Measurements from ENCODE around the gene CLSTN3. TPM values are rescaled to one million over a fixed set of nuclear protein-coding genes. Genes with fewer than 3 reads are reported as not detected.

CLSTN3 gene
- total and polyA plus RNA-seq, 2 of the 13 experiments (the other 11 are each of a cell fraction or from before 2014, with no cell fraction given): 26.2 to 94.1 TPM

- 0 out of 2 replicates have a peak, but pooled peaks have one; percentile 6 for TF ChIP-seq HNF4G (IDR thresholded peaks at IDR 0.05; ENCODE audit: borderline replicate concordance, low read depth, low read length)
- peak; percentile 72; the same call in 1 of the 2 replicates for TF ChIP-seq HNF4G (CRISPR knock-in tag; IDR thresholded peaks at IDR 0.05; ENCODE audit: borderline replicate concordance, low read depth)
- peak; percentile 63; the same call in 1 of the 2 replicates for TF ChIP-seq ZBTB26 (CRISPR knock-in tag; IDR thresholded peaks at IDR 0.05; ENCODE audit: borderline replicate concordance)
- TF ChIP-seq ZNF567 (CRISPR knock-in tag; IDR thresholded peaks at IDR 0.05; ENCODE audit: borderline replicate concordance): no peak
- TF ChIP-seq LRRFIP1 (CRISPR knock-in tag; conservative IDR thresholded peaks at IDR 0.05): no peak
- no peak for TF ChIP-seq U2AF2 (IDR thresholded peaks at IDR 0.05; ENCODE audit: low read depth, low read length)
- no peak for TF ChIP-seq SP140L (CRISPR knock-in tag; IDR thresholded peaks at IDR 0.05; ENCODE audit: borderline replicate concordance)
- TF ChIP-seq ZNF781 (CRISPR knock-in tag; IDR thresholded peaks at IDR 0.05; ENCODE audit: borderline replicate concordance, not compliant biosample characterization): no peak
- TF ChIP-seq ZBTB44 (CRISPR knock-in tag; IDR thresholded peaks at IDR 0.05): no peak
- TF ChIP-seq NFKBIZ (CRISPR knock-in tag; IDR thresholded peaks at IDR 0.05): peak; percentile 83; the same call in 1 of the 2 replicates
- TF ChIP-seq ZKSCAN1 (IDR thresholded peaks at IDR 0.05; ENCODE audit: low read length): no peak
- TF ChIP-seq NFIC (IDR thresholded peaks at IDR 0.05; ENCODE audit: low read length): no peak
- no peak for TF ChIP-seq ZNF776 (CRISPR knock-in tag; IDR thresholded peaks at IDR 0.05)
- no peak for TF ChIP-seq MAF1 (CRISPR knock-in tag; IDR thresholded peaks at IDR 0.05; ENCODE audit: borderline replicate concordance)
- TF ChIP-seq IRF2 (CRISPR knock-in tag; IDR thresholded peaks at IDR 0.05): peak; percentile 54; the same call in 1 of the 2 replicates
- no peak for TF ChIP-seq HNRNPUL1 (IDR thresholded peaks at IDR 0.05; ENCODE audit: low read depth, low read length)
- no peak for TF ChIP-seq NR3C1 (CRISPR knock-in tag; IDR thresholded peaks at IDR 0.05)
- peak; percentile 64; the same call in 1 of the 2 replicates for TF ChIP-seq ZNF691 (CRISPR knock-in tag; IDR thresholded peaks at IDR 0.05; ENCODE audit: borderline replicate concordance, low read depth)
- TF ChIP-seq RCOR2 (CRISPR knock-in tag; IDR thresholded peaks at IDR 0.05): no peak
- TF ChIP-seq ZNF543 (CRISPR knock-in tag; IDR thresholded peaks at IDR 0.05): no peak
- TF ChIP-seq KDM5A (IDR thresholded peaks at IDR 0.05; ENCODE audit: borderline replicate concordance, low read length): no peak
- TF ChIP-seq CREB1 (IDR thresholded peaks at IDR 0.05): no peak
- no peak for TF ChIP-seq CREB1 (CRISPR knock-in tag; IDR thresholded peaks at IDR 0.05)
- no peak for TF ChIP-seq GATA4 (IDR thresholded peaks at IDR 0.05; ENCODE audit: borderline replicate concordance, low read depth)
- TF ChIP-seq ZNF891 (CRISPR knock-in tag; IDR thresholded peaks at IDR 0.05): no peak
Observed at GRCh38 chr12:7108796-7109571, 21.2 kb upstream of the CLSTN3 start, which contains the start of gene C1RL (continued).

Measured in HepG2 (cell line).